ENCODE measurements around the gene CCT6B. TPM values are rescaled to one million over a fixed set of nuclear protein-coding genes. Genes with fewer than 3 reads are reported as not detected.

The CCT6B gene
- total RNA-seq = 1.3 and 2.3 TPM in 2 replicates

GRCh38 chr17:34961093-34961911 lies at the start of gene CCT6B, which contains the start of gene ZNF830:
Gene CCT6B, minus strand, starts transcription at chr17:34961460. Its CDS starts 67 bp downstream, at chr17:34961393.
Gene ZNF830, plus strand, starts transcription at chr17:34961540. Its CDS starts 27 bp downstream, at chr17:34961567.
- peak within 1 kb of the TSS; percentile 96 for H3K4me3 ChIP-seq (ENCODE audit: low read depth, low read length)
- TF ChIP-seq CTCF (IDR thresholded peaks at IDR 0.05; ENCODE audit: insufficient read depth, low read depth, low read length) = no peak
- DNase-seq (ENCODE audit: low read depth) = peak; percentile 96

GRCh38 chr17:35010093-35010492 lies 48.8 kb upstream of the CCT6B start:
- H3K4me3 ChIP-seq (ENCODE audit: low read depth, low read length) = no peak overlapping the region
- DNase-seq (ENCODE audit: low read depth) = no peak
- no peak for TF ChIP-seq CTCF (IDR thresholded peaks at IDR 0.05; ENCODE audit: insufficient read depth, low read depth, low read length)

- no peak for DNase-seq (ENCODE audit: low read depth)
- no peak for TF ChIP-seq CTCF (IDR thresholded peaks at IDR 0.05; ENCODE audit: insufficient read depth, low read depth, low read length)
- H3K4me3 ChIP-seq (ENCODE audit: low read depth, low read length) = no peak overlapping the region
Observed at GRCh38 chr17:35006961-35007360, 45.7 kb upstream of the CCT6B start.

GRCh38 chr17:35006345-35006744 lies 45.1 kb upstream of the CCT6B start:
- H3K4me3 ChIP-seq (ENCODE audit: low read depth, low read length) = no peak overlapping the region
- no peak for DNase-seq (ENCODE audit: low read depth)
- no peak for TF ChIP-seq CTCF (IDR thresholded peaks at IDR 0.05; ENCODE audit: insufficient read depth, low read depth, low read length)

GRCh38 chr17:35003778-35004177 lies 42.5 kb upstream of the CCT6B start:
- no peak for DNase-seq (ENCODE audit: low read depth)
- no peak for TF ChIP-seq CTCF (IDR thresholded peaks at IDR 0.05; ENCODE audit: insufficient read depth, low read depth, low read length)
- no peak overlapping the region for H3K4me3 ChIP-seq (ENCODE audit: low read depth, low read length)

GRCh38 chr17:35002876-35003551 lies 41.8 kb upstream of the CCT6B start:
- no peak for TF ChIP-seq CTCF (IDR thresholded peaks at IDR 0.05; ENCODE audit: insufficient read depth, low read depth, low read length)
- DNase-seq (ENCODE audit: low read depth) = peak; percentile 12
- H3K4me3 ChIP-seq (ENCODE audit: low read depth, low read length) = no peak overlapping the region
